ENCODE data around the gene PCSK6.
"Not testable (repeated sequence)": the region's sequence is repeated elsewhere in the genome, so short reads cannot be mapped to it uniquely, and the experiment has no call there.

DNA sequence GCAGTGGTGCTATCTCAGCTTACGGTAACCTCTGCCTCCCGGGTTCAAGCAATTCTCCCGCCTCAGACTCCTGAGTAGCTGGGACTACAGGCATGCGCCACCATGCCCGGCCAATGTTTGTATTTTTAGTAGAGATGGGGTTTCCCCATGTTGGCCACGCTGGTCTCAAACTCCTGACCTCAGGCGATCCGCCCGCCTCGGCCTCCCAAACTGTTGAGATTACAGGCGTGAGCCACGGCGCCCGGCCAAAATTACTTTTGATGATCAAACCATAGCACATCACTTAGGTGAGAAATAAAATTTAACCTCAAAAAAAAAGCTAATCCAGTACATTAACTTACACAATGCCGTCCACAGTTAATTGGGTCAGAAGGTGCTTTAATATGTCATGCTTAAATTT is 114.5 kb downstream of the PCSK6 start:
- not testable (repeated sequence) for TF ChIP-seq POLR2A (IDR thresholded peaks at IDR 0.05; ENCODE audit: low read length); GATA1 (IDR thresholded peaks at IDR 0.05; ENCODE audit: low read depth, low read length)

Data from erythroblast (primary cell).